OCI-LY3 (cell line): ENCODE data around the gene NCEH1.

Experiments
- CTCF ChIP-seq: fragments of 200-600, 300-600 bp; sonication (generic); IDR thresholded peaks from 2 replicates; pipeline ENCODE4 v1.5.1; 2014; ENCODE audit warnings: antibody characterized with exemption, low read length, low read depth
- EZH2phosphoT487 ChIP-seq: fragments of 200-600 bp; shearing (Covaris generic); IDR thresholded peaks from 2 replicates; pipeline ENCODE4 v1.6.1; 2018; ENCODE audit warnings: antibody characterized with exemption, mixed run types, low read depth

- TF ChIP-seq CTCF (no peak), EZH2phosphoT487 (no peak)
Observed at GRCh38 chr3:172624999-172625398, 85.9 kb downstream of the NCEH1 start.
